H7 (cell line): ENCODE data around the gene ERC2. TPM values are rescaled to one million over a fixed set of nuclear protein-coding genes. Genes with fewer than 3 reads are reported as not detected.

Experiments used
- DNase-seq: peaks from one replicate; pipeline ENCODE4 v3.0.0; 2012
- H3K27me3 ChIP-seq: 2 replicates; pipeline ENCODE4 v1.6.0; 2011; ENCODE audit warnings: mild to moderate bottlenecking, low read length; ENCODE audit not compliant: control insufficient read depth, insufficient read depth
- H3K36me3 ChIP-seq: replicated peaks from 2 replicates; pipeline ENCODE4 v1.5.1; 2011; ENCODE audit warnings: low read length; ENCODE audit not compliant: control insufficient read depth, insufficient read depth
- H3K4me3 ChIP-seq: 2 replicates; pipeline ENCODE4 v1.5.1; 2011; ENCODE audit warnings: low read depth, mild to moderate bottlenecking, control low read depth, low read length, moderate library complexity; ENCODE audit not compliant: insufficient read depth
- total RNA-seq: library from RNA; depleted of rRNA; stranded (reverse); fragments of >200 nt; shearing (Covaris generic); gene quantifications from 2 replicates; pipeline ENCODE4 v1.2.3, GENCODE V29; 2014

The ERC2 gene
- total RNA-seq, 1 experiment from 2014 or later = 2.4 TPM

GRCh38 chr3:55955891-55956477 lies 512.3 kb downstream of the ERC2 start:
- H3K36me3 ChIP-seq = peaks cover 1% of the 10 kb centered on the region; the same call in 1 of the 2 replicates
- no peaks in the 10 kb centered on the region for H3K27me3 ChIP-seq
- DNase-seq = no peak
- H3K4me3 ChIP-seq = no peak overlapping the region

GRCh38 chr3:55951388-55951787 lies 516.9 kb downstream of the ERC2 start:
- DNase-seq = no peak
- H3K27me3 ChIP-seq = no peaks in the 10 kb centered on the region
- H3K4me3 ChIP-seq = no peak overlapping the region
- no peaks in the 10 kb centered on the region for H3K36me3 ChIP-seq

GRCh38 chr3:55947406-55947805 lies 520.9 kb downstream of the ERC2 start:
- Histone ChIP-seq H3K27me3 (no peaks in the 10 kb centered on the region), H3K4me3 (no peak overlapping the region), H3K36me3 (no peaks in the 10 kb centered on the region)
- no peak for DNase-seq

GRCh38 chr3:55946574-55947160 lies 521.6 kb downstream of the ERC2 start:
- DNase-seq = no peak
- Histone ChIP-seq H3K4me3 (no peak overlapping the region), H3K36me3 (no peaks in the 10 kb centered on the region), H3K27me3 (no peaks in the 10 kb centered on the region)

- no peak for DNase-seq
- Histone ChIP-seq H3K27me3 (no peaks in the 10 kb centered on the region), H3K36me3 (no peaks in the 10 kb centered on the region), H3K4me3 (no peak overlapping the region)
Measured at GRCh38 chr3:55942868-55943267, 525.4 kb downstream of the ERC2 start.

GRCh38 chr3:55939287-55939686 lies 529.0 kb downstream of the ERC2 start:
- no peak overlapping the region for H3K4me3 ChIP-seq
- no peaks in the 10 kb centered on the region for H3K36me3 ChIP-seq
- DNase-seq = no peak
- H3K27me3 ChIP-seq = no peaks in the 10 kb centered on the region

- no peak overlapping the region for H3K4me3 ChIP-seq
- no peaks in the 10 kb centered on the region for H3K36me3 ChIP-seq
- H3K27me3 ChIP-seq = no peaks in the 10 kb centered on the region
- DNase-seq = no peak
Measured at GRCh38 chr3:55937301-55937700, 531.0 kb downstream of the ERC2 start.

- no peak for DNase-seq
- H3K36me3 ChIP-seq = no peaks in the 10 kb centered on the region
- H3K4me3 ChIP-seq = no peak overlapping the region
- no peaks in the 10 kb centered on the region for H3K27me3 ChIP-seq
Measured at GRCh38 chr3:55936549-55937052, 531.7 kb downstream of the ERC2 start.

- DNase-seq = no peak
- Histone ChIP-seq H3K36me3 (no peaks in the 10 kb centered on the region), H3K4me3 (no peak overlapping the region), H3K27me3 (no peaks in the 10 kb centered on the region)
Measured at GRCh38 chr3:55935241-55935640, 533.0 kb downstream of the ERC2 start.

GRCh38 chr3:55934771-55935170 lies 533.5 kb downstream of the ERC2 start:
- Histone ChIP-seq H3K4me3 (no peak overlapping the region), H3K27me3 (no peaks in the 10 kb centered on the region), H3K36me3 (no peaks in the 10 kb centered on the region)
- no peak for DNase-seq

- H3K4me3 ChIP-seq = no peak overlapping the region
- DNase-seq = no peak
- H3K27me3 ChIP-seq = no peaks in the 10 kb centered on the region
- no peaks in the 10 kb centered on the region for H3K36me3 ChIP-seq
Measured at GRCh38 chr3:55929154-55929869, 539.0 kb downstream of the ERC2 start.

GRCh38 chr3:55923626-55924025 lies 544.6 kb downstream of the ERC2 start:
- DNase-seq = no peak
- Histone ChIP-seq H3K4me3 (no peak overlapping the region), H3K27me3 (no peaks in the 10 kb centered on the region), H3K36me3 (no peaks in the 10 kb centered on the region)

- DNase-seq = no peak
- H3K27me3 ChIP-seq = no peaks in the 10 kb centered on the region
Measured at GRCh38 chr3:55923207-55923606, 545.1 kb downstream of the ERC2 start.

GRCh38 chr3:55912880-55913279 lies 555.4 kb downstream of the ERC2 start:
- no peak for DNase-seq
- no peaks in the 10 kb centered on the region for H3K36me3 ChIP-seq
- H3K27me3 ChIP-seq = no peaks in the 10 kb centered on the region
- no peak overlapping the region for H3K4me3 ChIP-seq

More at GRCh38 chr3:55923207-55923606, 545.1 kb downstream of the ERC2 start:
- Histone ChIP-seq H3K4me3 (no peak overlapping the region), H3K36me3 (no peaks in the 10 kb centered on the region)

GRCh38 chr3:55911266-55911665 lies 557.0 kb downstream of the ERC2 start:
- no peak for DNase-seq
- Histone ChIP-seq H3K4me3 (no peak overlapping the region), H3K27me3 (no peaks in the 10 kb centered on the region), H3K36me3 (no peaks in the 10 kb centered on the region)
